Measurements from ENCODE around the gene DISP2. TPM values are rescaled to one million over a fixed set of nuclear protein-coding genes. Genes with fewer than 3 reads are reported as not detected.

Gene DISP2
- total RNA-seq, 1 experiment from 2014 or later: 4.6 TPM

DNA sequence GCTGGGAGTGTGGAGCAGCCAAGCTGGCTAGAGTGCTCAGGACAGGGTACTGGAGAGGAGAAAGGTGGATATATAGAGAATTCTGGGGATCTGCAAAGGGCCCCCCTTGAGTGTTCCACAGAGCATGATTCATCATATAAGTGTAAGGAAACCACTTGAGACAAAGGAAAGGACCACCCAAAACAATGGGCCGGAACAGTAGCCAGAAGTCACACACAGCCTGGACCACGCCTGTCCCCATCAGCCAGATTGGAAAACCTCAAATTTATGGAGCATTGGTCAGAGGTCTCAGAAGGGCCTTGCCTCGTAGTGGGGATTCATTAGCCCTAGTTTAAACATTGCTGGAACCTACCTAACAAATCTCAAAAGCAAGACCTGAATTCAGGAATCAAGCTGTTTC is 19.6 kb downstream of the DISP2 start:
- Histone ChIP-seq H3K36me3 (ENCODE audit: control insufficient read depth, insufficient read depth, low read length) (no peaks in the 10 kb centered on the region), H3K4me3 (ENCODE audit: low read depth, low read length) (no peak overlapping the region), H3K27me3 (replicated peaks; ENCODE audit: control insufficient read depth, insufficient read depth, low read length) (no peaks in the 10 kb centered on the region), H3K4me1 (peaks cover 5% of the 10 kb centered on the region), H3K9me3 (no peaks in the 10 kb centered on the region)
- Mint-ChIP-seq H3K4me3 (ENCODE audit: unreplicated experiment) (no peak overlapping the region), H3K4me1 (ENCODE audit: low read depth, unreplicated experiment) (no peaks in the 10 kb centered on the region), H3K36me3 (ENCODE audit: insufficient read depth, unreplicated experiment) (peaks cover 4% of the 10 kb centered on the region), H3K27ac (ENCODE audit: unreplicated experiment) (no peak overlapping the region), H3K27me3 (ENCODE audit: insufficient read depth, unreplicated experiment) (no peaks in the 10 kb centered on the region), H3K9me3 (ENCODE audit: unreplicated experiment) (no peaks in the 10 kb centered on the region)
- ChIA-PET POLR2A (no interaction called here), CTCF (interaction anchor here (0.6 kb wide), 1 partner anchor 321 kb away, joined by 3 read pairs; no protein-coding TSS in a partner anchor)
- no peak for DNase-seq
- BruUV-seq (replicated peaks): no TSS peak
- intact Hi-C loops (cut with micrococcal nuclease; ENCODE audit: unreplicated experiment): no loop called here
- TF ChIP-seq, protein P1, sequence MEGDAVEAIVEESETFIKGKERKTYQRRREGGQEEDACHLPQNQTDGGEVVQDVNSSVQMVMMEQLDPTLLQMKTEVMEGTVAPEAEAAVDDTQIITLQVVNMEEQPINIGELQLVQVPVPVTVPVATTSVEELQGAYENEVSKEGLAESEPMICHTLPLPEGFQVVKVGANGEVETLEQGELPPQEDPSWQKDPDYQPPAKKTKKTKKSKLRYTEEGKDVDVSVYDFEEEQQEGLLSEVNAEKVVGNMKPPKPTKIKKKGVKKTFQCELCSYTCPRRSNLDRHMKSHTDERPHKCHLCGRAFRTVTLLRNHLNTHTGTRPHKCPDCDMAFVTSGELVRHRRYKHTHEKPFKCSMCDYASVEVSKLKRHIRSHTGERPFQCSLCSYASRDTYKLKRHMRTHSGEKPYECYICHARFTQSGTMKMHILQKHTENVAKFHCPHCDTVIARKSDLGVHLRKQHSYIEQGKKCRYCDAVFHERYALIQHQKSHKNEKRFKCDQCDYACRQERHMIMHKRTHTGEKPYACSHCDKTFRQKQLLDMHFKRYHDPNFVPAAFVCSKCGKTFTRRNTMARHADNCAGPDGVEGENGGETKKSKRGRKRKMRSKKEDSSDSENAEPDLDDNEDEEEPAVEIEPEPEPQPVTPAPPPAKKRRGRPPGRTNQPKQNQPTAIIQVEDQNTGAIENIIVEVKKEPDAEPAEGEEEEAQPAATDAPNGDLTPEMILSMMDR (IDR thresholded peaks at IDR 0.05; ENCODE audit: insufficient read depth in 1 of 2, low read depth in 1 of 2, low read length in 1 of 2, severe bottlenecking in 1 of 2, unreplicated experiment in 1 of 2): no peak

DNA sequence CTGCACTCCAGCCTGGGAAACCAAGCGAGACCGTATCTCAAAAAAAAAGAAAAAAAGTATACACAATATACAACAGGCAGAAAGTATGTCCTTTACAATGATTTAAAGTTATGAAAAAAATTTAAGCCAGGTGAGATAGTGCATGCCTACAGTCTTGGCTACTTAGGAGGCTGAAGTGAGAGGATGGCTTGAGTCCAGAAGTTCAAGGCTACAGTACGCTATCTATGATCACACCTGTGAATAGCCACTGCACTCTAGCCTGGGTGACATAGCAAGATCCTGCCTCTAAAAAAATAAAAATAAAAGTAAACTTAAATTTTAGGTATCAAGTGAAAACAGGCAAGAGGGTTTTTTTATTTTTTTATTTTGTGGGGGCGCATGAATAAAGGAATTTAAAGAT is 21.4 kb downstream of the DISP2 start:
- CTCF ChIA-PET: no interaction called here
- H3K27me3 Mint-ChIP-seq (ENCODE audit: insufficient read depth, unreplicated experiment): no peaks in the 10 kb centered on the region
- POLR2A ChIA-PET: no interaction called here

DNA sequence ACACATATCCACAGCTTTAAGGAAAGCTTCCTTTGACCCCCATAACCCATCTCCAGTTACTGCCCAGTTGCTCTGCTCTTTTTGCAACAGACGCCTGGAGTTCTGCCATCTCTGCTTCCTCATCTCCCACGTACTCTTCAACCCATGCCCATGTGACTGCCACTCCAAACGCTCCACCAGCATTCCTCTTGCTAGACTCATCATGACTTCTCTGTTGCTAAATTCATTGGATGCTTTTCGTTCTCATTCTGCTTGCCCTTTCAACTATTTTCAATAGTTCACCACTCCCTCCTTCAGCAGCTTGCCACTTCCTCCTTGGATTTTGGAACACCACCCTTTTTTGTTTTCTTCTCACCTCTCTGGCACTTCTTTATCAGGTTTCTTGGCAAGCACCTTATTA is 21.8 kb downstream of the DISP2 start:
- TF ChIP-seq, protein P1 (IDR thresholded peaks at IDR 0.05; ENCODE audit: insufficient read depth in 1 of 2, low read depth in 1 of 2, low read length in 1 of 2, severe bottlenecking in 1 of 2, unreplicated experiment in 1 of 2): no peak
- BruUV-seq (replicated peaks): no TSS peak
- Histone ChIP-seq H3K9me3 (no peaks in the 10 kb centered on the region), H3K4me3 (ENCODE audit: low read depth, low read length) (no peak overlapping the region), H3K4me1 (peaks cover 5% of the 10 kb centered on the region), H3K36me3 (ENCODE audit: control insufficient read depth, insufficient read depth, low read length) (no peaks in the 10 kb centered on the region), H3K27me3 (replicated peaks; ENCODE audit: control insufficient read depth, insufficient read depth, low read length) (no peaks in the 10 kb centered on the region)
- Mint-ChIP-seq H3K36me3 (ENCODE audit: insufficient read depth, unreplicated experiment) (peaks cover 18% of the 10 kb centered on the region), H3K4me1 (ENCODE audit: low read depth, unreplicated experiment) (no peaks in the 10 kb centered on the region), H3K27me3 (ENCODE audit: insufficient read depth, unreplicated experiment) (no peaks in the 10 kb centered on the region), H3K9me3 (ENCODE audit: unreplicated experiment) (no peaks in the 10 kb centered on the region), H3K27ac (ENCODE audit: unreplicated experiment) (no peak overlapping the region), H3K4me3 (ENCODE audit: unreplicated experiment) (no peak overlapping the region)
- POLR2A ChIA-PET: interaction anchor here (0.6 kb wide), 1 partner anchor 75 kb away, joined by 3 read pairs; no protein-coding TSS in a partner anchor
- CTCF ChIA-PET: no interaction called here
- intact Hi-C loops (cut with micrococcal nuclease; ENCODE audit: unreplicated experiment): no loop called here
- no peak for DNase-seq

More for the DNA sequence above, 21.4 kb downstream of the DISP2 start:
- no peak for DNase-seq
- Histone ChIP-seq H3K27me3 (replicated peaks; ENCODE audit: control insufficient read depth, insufficient read depth, low read length) (no peaks in the 10 kb centered on the region), H3K4me3 (ENCODE audit: low read depth, low read length) (no peak overlapping the region), H3K36me3 (ENCODE audit: control insufficient read depth, insufficient read depth, low read length) (no peaks in the 10 kb centered on the region), H3K4me1 (peaks cover 5% of the 10 kb centered on the region), H3K9me3 (no peaks in the 10 kb centered on the region)
- Mint-ChIP-seq H3K4me3 (ENCODE audit: unreplicated experiment) (no peak overlapping the region), H3K27ac (ENCODE audit: unreplicated experiment) (no peak overlapping the region), H3K4me1 (ENCODE audit: low read depth, unreplicated experiment) (no peaks in the 10 kb centered on the region), H3K36me3 (ENCODE audit: insufficient read depth, unreplicated experiment) (peaks cover 18% of the 10 kb centered on the region), H3K9me3 (ENCODE audit: unreplicated experiment) (no peaks in the 10 kb centered on the region)
- TF ChIP-seq, protein P1 (IDR thresholded peaks at IDR 0.05; ENCODE audit: insufficient read depth in 1 of 2, low read depth in 1 of 2, low read length in 1 of 2, severe bottlenecking in 1 of 2, unreplicated experiment in 1 of 2): no peak
- intact Hi-C loops (cut with micrococcal nuclease; ENCODE audit: unreplicated experiment): no loop called here
- BruUV-seq (replicated peaks): no TSS peak
